Stomach (tissue), 9 donors: ENCODE measurements around the gene HEBP1. TPM values are rescaled to one million over a fixed set of nuclear protein-coding genes. Genes with fewer than 3 reads are reported as not detected.

Experiments
- DNase-seq, 2 donors: peaks; one replicate each; pipeline versions ENCODE4 v3.0.0 to v3.0.0-alpha.2; 2013 to 2019
- H3K27ac ChIP-seq, 5 donors: fragments of 200-600 bp in 4 of 5; sonication (generic) in 4 of 5; one replicate each; pipeline ENCODE4 v1.5.1; 2013 to 2019; ENCODE audit warnings: mild to moderate bottlenecking in 1 of 5, moderate library complexity in 1 of 5
- H3K27me3 ChIP-seq, 3 donors: fragments of 200-600 bp; sonication (generic); one replicate each; pipeline ENCODE4 v1.5.1; 2017 to 2019; ENCODE audit warnings: mixed run types in 1 of 3
- H3K36me3 ChIP-seq, 4 donors: fragments of 200-600 bp; sonication (generic); 1 replicate in 3 of 4; 2 replicates in 1 of 4; pipeline ENCODE4 v1.5.1; 2016 to 2019
- H3K4me1 ChIP-seq, 4 donors: fragments of 200-600 bp; sonication (generic); one replicate each; pipeline ENCODE4 v1.5.1; 2016 to 2019
- H3K4me3 ChIP-seq, 4 donors: fragments of 200-600 bp; sonication (generic) in 3 of 4; one replicate each; pipeline ENCODE4 v1.5.1; 2016 to 2019; ENCODE audit warnings: mild to moderate bottlenecking in 1 of 4
- H3K9me3 ChIP-seq, 4 donors: fragments of 200-600 bp; sonication (generic); one replicate each; pipeline ENCODE4 v1.5.1; 2016 to 2019
- CTCF ChIP-seq, 7 experiments: fragments of 450-650 bp in 4 of 7; fragments of 200-600 bp in 3 of 7; sonication (generic) in 3 of 7; IDR thresholded peaks; one replicate each; pipeline ENCODE4 v1.5.1; 2016 to 2019; ENCODE audit warnings: antibody characterized with exemption in 7 of 7, control low read depth in 2 of 7, mild to moderate bottlenecking in 1 of 7
- EP300 ChIP-seq: sonication (generic); formaldehyde crosslinking; IDR thresholded peaks from one replicate; pipeline ENCODE4 v1.6.1; 2017; ENCODE audit warnings: antibody characterized with exemption
- POLR2A ChIP-seq, 4 donors: fragments of 450-650 bp; IDR thresholded peaks; one replicate each; pipeline ENCODE4 v1.6.1; 2016; ENCODE audit warnings: antibody characterized with exemption in 4 of 4, control low read depth in 2 of 4, mild to moderate bottlenecking in 1 of 4, moderate library complexity in 1 of 4
- POLR2AphosphoS5 ChIP-seq, 3 donors: sonication (generic); formaldehyde crosslinking; IDR thresholded peaks; one replicate each; pipeline ENCODE4 v1.6.1; 2016; ENCODE audit warnings: antibody characterized with exemption in 3 of 3
- WGBS, 5 donors: extraction: QIAGEN DNeasy Blood & Tissue Kit in 3 of 5; methylation state at CpG; one replicate each; pipeline versions ENCODE4 v1.1.5 to v1.1.7; 2013 to 2018; 5-methylcytosine and 5-hydroxymethylcytosine counted together
- intact Hi-C: fragments of 100-400 bp; cut with DNase I; formaldehyde crosslinking; loops from one replicate; pipeline ENCODE4 v1.15.1; 2023; ENCODE audit warnings: low total_unique reads
- polyA plus RNA-seq, 3 donors: library from polyadenylated mRNA; stranded (reverse); fragments of 200-250 nt; gene quantifications; one replicate each; pipeline ENCODE4 v1.2.3, GENCODE V29; 2013
- total RNA-seq, 5 donors: library from RNA; depleted of rRNA; stranded (reverse); fragments of >200 nt; gene quantifications; one replicate each; pipeline versions ENCODE4 v1.1.0 to v1.2.3, GENCODE V29; 2014 to 2016
- donor health status: healthy with polysubstance abuse.
- donor health status: Bipolar disorder and iron deficiency.
- donor health status: healthy.

Gene HEBP1
- total and polyA plus RNA-seq, 8 donors, result 0.45 to 57.3 (median 28.6) TPM

- Histone ChIP-seq H3K36me3 (no peaks in the 10 kb centered on the region), H3K4me1 (peaks cover 21 to 63% (median 49%) of the 10 kb centered on the region in 4 donors), H3K9me3 (no peaks in the 10 kb centered on the region), H3K27me3 (no peaks in the 10 kb centered on the region), H3K27ac (no peak overlapping the region), H3K4me3 (no peak overlapping the region)
- TF ChIP-seq CTCF (IDR thresholded peaks at IDR 0.05) (no peak), POLR2A (IDR thresholded peaks at IDR 0.05) (no peak), POLR2AphosphoS5 (IDR thresholded peaks at IDR 0.05) (no peak)
- 75 to 85% (median 82%) methylated on average over 3 of the region's 3 CpGs for WGBS, 5 donors
- no peak for DNase-seq
- intact Hi-C loops, result no loop called here
Measured at GRCh38 chr12:12995088-12995487, 5.0 kb downstream of the HEBP1 start.

- no peak for DNase-seq
- TF ChIP-seq POLR2AphosphoS5 (IDR thresholded peaks at IDR 0.05) (no peak), CTCF (IDR thresholded peaks at IDR 0.05) (no peak), POLR2A (IDR thresholded peaks at IDR 0.05) (no peak), EP300 (no peak)
- intact Hi-C loops, result no loop called here
- Histone ChIP-seq H3K4me1 (peaks cover 13 to 48% (median 34%) of the 10 kb centered on the region in 4 donors), H3K9me3 (no peaks in the 10 kb centered on the region), H3K27ac (peak overlapping the region in 4 of 5 donors; percentile 48 to 72 (median 71)), H3K36me3 (peaks cover 7 to 11% (median 10%) of the 10 kb centered on the region in 4 donors), H3K4me3 (no peak overlapping the region), H3K27me3 (no peaks in the 10 kb centered on the region)
- 94 to 98% (median 96%) methylated on average over 4 of the region's 4 CpGs for WGBS, 5 donors
Measured at GRCh38 chr12:12993367-12993766, 6.7 kb downstream of the HEBP1 start.

- no peaks in the 10 kb centered on the region for H3K27me3 ChIP-seq
- H3K4me3 ChIP-seq, result peak overlapping the region in 1 of 4 donors; percentile 13
- H3K9me3 ChIP-seq, result no peaks in the 10 kb centered on the region
- WGBS, 5 donors, result 56 to 73% (median 60%) methylated on average over 8 of the region's 8 CpGs
- H3K4me1 ChIP-seq, result peaks cover 7 to 42% (median 27%) of the 10 kb centered on the region in 4 donors
- intact Hi-C loops, result no loop called here
- H3K36me3 ChIP-seq, result peaks cover 10 to 19% (median 18%) of the 10 kb centered on the region in 4 donors
- peak; percentile 35 to 77 for DNase-seq
- peak overlapping the region in 4 of 5 donors; percentile 48 to 72 (median 71) for H3K27ac ChIP-seq
- TF ChIP-seq POLR2AphosphoS5 (IDR thresholded peaks at IDR 0.05) (peak in 2 of 3 donors; percentile 17 to 29), EP300 (no peak), CTCF (IDR thresholded peaks at IDR 0.05) (no peak)
Measured at GRCh38 chr12:12992418-12993130, 7.5 kb downstream of the HEBP1 start.

GRCh38 chr12:12990700-12991468 is 9.2 kb downstream of the HEBP1 start:
- Histone ChIP-seq H3K4me1 (peaks cover 0 to 27% (median 11%) of the 10 kb centered on the region in 4 donors), H3K27me3 (no peaks in the 10 kb centered on the region), H3K36me3 (peaks cover 24 to 36% (median 34%) of the 10 kb centered on the region in 4 donors), H3K4me3 (no peak overlapping the region), H3K9me3 (no peaks in the 10 kb centered on the region), H3K27ac (no peak overlapping the region)
- WGBS, 5 donors, result 67 to 71% (median 70%) methylated on average over 7 of the region's 7 CpGs
- TF ChIP-seq POLR2AphosphoS5 (IDR thresholded peaks at IDR 0.05) (no peak), POLR2A (IDR thresholded peaks at IDR 0.05) (no peak), EP300 (no peak), CTCF (IDR thresholded peaks at IDR 0.05) (no peak)
- DNase-seq, result no peak
- intact Hi-C loops, result no loop called here
